SJCRH30 (cell line): Measurements from ENCODE around the gene LRIG1. TPM values are rescaled to one million over a fixed set of nuclear protein-coding genes. Genes with fewer than 3 reads are reported as not detected.

ENCODE experiments used
- DNase-seq, 2 experiments: peaks; one replicate each; pipeline ENCODE4 v3.0.0-alpha.2; 2015 to 2020
- H3K27ac ChIP-seq: fragments of 250-450 bp; sonication (Bioruptor Pico); 2 replicates; pipeline ENCODE4 v1.5.1; 2020; ENCODE audit warnings: mild to moderate bottlenecking, moderate library complexity
- H3K27me3 ChIP-seq: fragments of 250-450 bp; sonication (Bioruptor Pico); 2 replicates; pipeline ENCODE4 v1.5.1; 2020; ENCODE audit warnings: mild to moderate bottlenecking, moderate library complexity
- H3K36me3 ChIP-seq: fragments of 250-450 bp; sonication (Bioruptor Pico); 2 replicates; pipeline ENCODE4 v1.5.1; 2020; ENCODE audit warnings: mild to moderate bottlenecking, moderate library complexity
- H3K4me1 ChIP-seq: fragments of 250-450 bp; sonication (Bioruptor Pico); 2 replicates; pipeline ENCODE4 v1.5.1; 2020; ENCODE audit warnings: mild to moderate bottlenecking, moderate library complexity
- H3K4me3 ChIP-seq: fragments of 250-450 bp; sonication (Bioruptor Pico); 2 replicates; pipeline ENCODE4 v1.5.1; 2020; ENCODE audit warnings: mild to moderate bottlenecking, moderate library complexity
- H3K9me3 ChIP-seq: fragments of 250-450 bp; sonication (Bioruptor Pico); replicated peaks from 2 replicates; pipeline ENCODE4 v1.5.1; 2020; ENCODE audit warnings: mild to moderate bottlenecking, moderate library complexity
- total RNA-seq: library from RNA; depleted of rRNA; stranded (reverse); fragments of >200 nt; shearing (Covaris generic); gene quantifications from 2 replicates; pipeline ENCODE4 v1.2.3, GENCODE V29; 2014

The LRIG1 gene
- total RNA-seq, 1 experiment from 2014 or later: 16.9 TPM

DNA sequence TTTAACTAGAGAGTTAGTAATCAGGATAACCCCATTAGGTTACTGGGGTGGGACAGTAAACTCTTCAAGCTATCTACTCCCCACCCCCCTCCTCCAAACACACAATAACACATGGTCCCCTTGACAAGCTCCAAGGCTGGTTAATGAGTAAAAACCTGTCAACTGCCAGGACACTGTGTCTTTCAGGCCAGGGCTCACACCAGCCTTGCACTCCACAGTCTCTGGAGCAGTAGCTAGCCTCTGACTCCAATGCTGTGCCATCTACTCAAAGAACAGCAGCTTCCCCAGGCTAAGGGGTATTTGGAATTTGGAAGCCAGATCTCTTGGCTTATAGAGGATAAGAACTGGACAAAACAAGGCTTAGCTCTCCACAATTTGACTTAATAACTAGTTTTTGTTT is 115.8 kb downstream of the LRIG1 start:
- Histone ChIP-seq H3K36me3 (peaks cover 10% of the 10 kb centered on the region; the same call in 1 of the 2 replicates), H3K4me1 (peaks cover 12% of the 10 kb centered on the region), H3K4me3 (no peak overlapping the region), H3K27me3 (no peaks in the 10 kb centered on the region), H3K27ac (no peak overlapping the region), H3K9me3 (no peaks in the 10 kb centered on the region)
- DNase-seq: no peak

DNA sequence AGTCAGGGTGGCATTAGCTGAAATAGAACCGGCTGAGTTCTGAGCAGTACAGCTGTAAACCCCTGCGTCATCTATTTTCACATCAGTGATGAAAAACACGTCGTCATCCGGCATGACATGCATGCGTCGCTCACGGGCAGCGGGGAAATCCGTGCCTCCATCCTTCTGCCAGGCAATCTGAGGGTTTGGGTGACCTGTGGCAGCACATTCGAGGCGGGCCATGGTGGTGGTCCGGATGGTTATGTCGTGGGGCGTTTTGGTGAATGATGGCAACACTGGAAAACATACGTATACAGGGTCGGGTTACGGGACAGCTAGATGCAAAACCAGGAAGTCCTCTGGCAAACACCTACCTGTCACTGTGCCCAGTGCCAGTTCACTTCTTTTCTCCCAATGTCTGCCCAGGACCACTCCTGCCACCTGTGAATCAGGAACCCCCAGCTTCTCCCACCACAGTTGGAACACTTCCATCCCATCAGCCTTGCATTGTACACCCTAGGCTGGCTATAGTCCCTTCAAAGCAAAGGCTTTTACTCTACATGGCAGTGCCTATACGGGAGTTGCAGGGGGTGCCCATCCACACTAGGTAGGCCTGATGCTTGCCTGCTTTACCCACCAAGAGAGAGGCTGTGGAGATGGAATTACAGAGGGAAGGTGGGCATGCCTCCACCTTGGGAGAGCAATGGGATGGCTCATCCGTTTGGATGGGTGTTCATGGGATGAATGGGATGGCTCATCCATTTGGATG is 116.7 kb downstream of the LRIG1 start:
- H3K36me3 ChIP-seq: peaks cover 10% of the 10 kb centered on the region; the same call in 1 of the 2 replicates
- H3K27ac ChIP-seq: no peak overlapping the region
- no peak for DNase-seq
- H3K9me3 ChIP-seq: no peaks in the 10 kb centered on the region
- H3K4me3 ChIP-seq: no peak overlapping the region
- no peaks in the 10 kb centered on the region for H3K27me3 ChIP-seq
- peaks cover 12% of the 10 kb centered on the region for H3K4me1 ChIP-seq

DNA sequence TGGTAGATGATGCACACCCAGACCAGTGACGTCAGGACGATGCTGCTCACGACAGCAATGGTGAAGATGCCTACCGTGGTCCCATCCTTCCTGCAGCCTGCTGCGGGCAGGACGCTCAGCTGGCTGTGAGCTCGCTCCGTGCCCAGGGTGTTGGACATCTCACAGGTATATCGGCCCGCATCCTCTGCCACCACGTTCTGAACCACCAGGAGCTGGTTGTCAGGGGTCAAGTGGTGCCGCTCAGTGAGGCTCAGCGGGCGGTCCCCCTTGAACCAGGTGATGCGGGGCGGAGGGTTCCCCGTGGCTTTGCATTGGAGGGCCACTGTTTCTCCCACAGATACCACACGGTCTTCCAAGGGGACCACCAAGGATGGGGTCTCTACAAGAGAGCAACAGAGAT is 117.8 kb downstream of the LRIG1 start:
- Histone ChIP-seq H3K4me3 (no peak overlapping the region), H3K36me3 (peaks cover 10% of the 10 kb centered on the region), H3K4me1 (peaks cover 12% of the 10 kb centered on the region), H3K27me3 (no peaks in the 10 kb centered on the region), H3K9me3 (no peaks in the 10 kb centered on the region), H3K27ac (no peak overlapping the region)
- no peak for DNase-seq

DNA sequence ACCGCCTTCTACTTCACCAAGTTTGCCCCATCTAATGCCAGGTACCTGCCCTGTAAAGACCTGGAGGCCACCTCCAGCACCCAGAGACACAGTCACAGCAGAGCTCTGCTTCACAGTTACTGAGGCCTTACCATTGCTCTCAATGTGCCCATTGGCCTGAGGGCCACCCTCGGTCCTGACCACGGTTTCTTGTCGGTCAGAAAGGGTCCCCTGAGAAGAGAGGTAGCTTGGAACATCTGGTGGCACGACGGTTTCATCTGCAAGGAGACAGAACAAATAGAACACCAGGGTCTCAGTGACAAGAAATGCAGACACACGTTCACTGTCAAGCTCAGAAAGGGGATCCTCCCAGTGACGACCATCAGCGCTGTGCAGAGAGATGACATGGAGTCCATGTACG is 118.7 kb downstream of the LRIG1 start:
- H3K9me3 ChIP-seq: no peaks in the 10 kb centered on the region
- no peak for DNase-seq
- no peak overlapping the region for H3K4me3 ChIP-seq
- peaks cover 10% of the 10 kb centered on the region for H3K36me3 ChIP-seq
- H3K4me1 ChIP-seq: peaks cover 8% of the 10 kb centered on the region
- no peaks in the 10 kb centered on the region for H3K27me3 ChIP-seq
- no peak overlapping the region for H3K27ac ChIP-seq

DNA sequence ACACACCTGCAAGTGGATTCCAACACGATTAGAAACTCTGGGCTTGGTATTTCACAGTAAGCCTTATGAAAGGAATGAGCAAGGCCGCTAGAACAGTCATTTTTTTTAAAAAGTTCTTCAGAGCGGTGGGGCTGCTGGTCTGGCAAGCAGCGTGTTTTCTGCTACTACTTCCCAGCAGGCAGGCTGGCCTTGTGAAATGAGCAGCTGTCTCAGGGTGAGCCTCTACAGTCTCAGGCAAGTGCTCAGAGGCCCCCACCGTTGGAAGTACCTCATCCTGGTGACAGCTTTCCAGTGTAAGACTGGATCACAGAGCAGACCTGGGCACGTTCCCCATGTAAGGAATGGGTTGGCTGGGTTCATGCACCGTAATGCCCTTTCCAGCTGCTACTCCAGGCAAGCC is 119.2 kb downstream of the LRIG1 start:
- DNase-seq: no peak
- peaks cover 5% of the 10 kb centered on the region for H3K4me1 ChIP-seq
- no peaks in the 10 kb centered on the region for H3K9me3 ChIP-seq
- H3K4me3 ChIP-seq: no peak overlapping the region
- H3K36me3 ChIP-seq: peaks cover 10% of the 10 kb centered on the region
- H3K27ac ChIP-seq: no peak overlapping the region
- H3K27me3 ChIP-seq: no peaks in the 10 kb centered on the region

DNA sequence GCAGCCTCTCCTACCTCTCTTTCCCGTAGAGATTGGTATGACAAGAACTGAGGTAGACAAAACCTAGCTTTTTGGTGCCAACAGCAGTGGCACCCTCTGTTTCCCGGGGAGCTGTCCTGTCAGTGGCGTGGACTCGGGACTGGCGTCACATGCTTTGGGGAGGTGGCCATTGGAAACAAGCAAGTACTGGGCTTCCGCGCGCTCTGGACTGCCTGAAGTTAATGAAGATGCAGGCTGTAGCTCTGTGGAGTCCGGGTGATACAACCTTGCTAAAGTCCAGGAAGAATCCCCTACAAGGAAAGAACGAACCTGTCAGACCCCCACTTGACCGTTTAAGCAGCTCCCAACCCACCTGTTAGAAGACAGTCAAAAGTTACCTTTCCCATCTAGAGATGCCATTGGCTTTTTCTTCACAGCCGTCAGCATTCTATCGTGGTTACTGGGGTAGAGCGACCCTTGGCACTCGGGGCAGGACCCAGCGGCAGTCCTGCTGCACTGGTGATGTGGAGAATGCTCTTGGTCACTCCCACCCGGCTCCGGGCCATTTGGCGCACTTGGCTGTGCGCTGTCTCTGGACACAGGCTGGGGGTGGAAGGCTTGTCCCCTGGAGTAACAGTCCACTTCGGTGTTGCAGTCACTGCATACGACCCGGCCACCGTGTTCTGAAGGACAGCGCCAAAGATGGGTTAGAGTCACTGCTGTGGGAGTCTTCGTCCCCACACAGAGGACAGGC is 120.5 kb downstream of the LRIG1 start:
- no peak for DNase-seq
- Histone ChIP-seq H3K27me3 (no peaks in the 10 kb centered on the region), H3K27ac (no peak overlapping the region), H3K4me3 (no peak overlapping the region), H3K36me3 (peaks cover 8% of the 10 kb centered on the region), H3K4me1 (peaks cover 3% of the 10 kb centered on the region; the same call in 1 of the 2 replicates), H3K9me3 (no peaks in the 10 kb centered on the region)

DNA sequence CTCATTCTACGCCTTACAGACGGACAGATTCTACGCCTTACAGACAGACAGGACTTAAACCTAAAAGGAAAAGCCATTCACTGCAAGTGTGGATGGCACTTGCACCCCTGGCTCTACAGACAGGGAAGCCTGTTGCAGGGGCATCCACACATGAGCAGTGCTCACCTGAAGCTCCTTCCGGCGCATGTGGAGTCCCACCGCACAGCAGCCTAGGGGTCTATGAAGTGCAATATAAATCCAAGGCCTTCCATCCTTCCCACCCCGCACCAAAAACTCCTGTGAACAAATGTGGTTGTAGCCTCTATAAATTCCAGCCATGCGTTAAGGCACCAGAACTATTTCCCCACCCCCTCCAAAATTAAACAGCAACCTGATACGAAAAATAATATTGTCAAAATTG is 121.3 kb downstream of the LRIG1 start:
- Histone ChIP-seq H3K27me3 (no peaks in the 10 kb centered on the region), H3K9me3 (no peaks in the 10 kb centered on the region), H3K27ac (no peak overlapping the region), H3K4me3 (no peak overlapping the region), H3K36me3 (peaks cover 8% of the 10 kb centered on the region), H3K4me1 (peaks cover 3% of the 10 kb centered on the region; the same call in 1 of the 2 replicates)
- DNase-seq: no peak

DNA sequence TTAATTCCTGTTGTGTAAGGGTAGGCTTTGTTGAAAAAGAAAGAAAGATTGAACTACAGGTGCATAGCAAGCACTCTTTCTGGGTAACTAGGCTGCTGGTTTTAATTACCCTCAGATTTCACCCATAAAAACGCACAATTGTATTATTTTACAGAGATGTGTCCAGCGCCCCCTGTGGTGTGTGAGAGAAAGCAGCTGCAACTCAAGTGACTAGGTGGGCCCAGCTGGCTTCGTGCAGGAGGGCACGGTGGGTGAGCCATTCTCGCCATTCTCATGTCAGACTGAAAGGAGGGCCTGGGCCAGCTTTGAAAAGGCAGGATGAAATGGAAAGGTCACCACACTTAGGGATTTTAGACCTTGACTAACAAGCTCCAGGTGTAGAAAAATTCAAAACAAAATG is 122.6 kb downstream of the LRIG1 start:
- peak in 1 of 2 experiments; percentile 24 for DNase-seq
- Histone ChIP-seq H3K4me3 (no peak overlapping the region), H3K9me3 (no peaks in the 10 kb centered on the region), H3K36me3 (peaks cover 6% of the 10 kb centered on the region), H3K27me3 (no peaks in the 10 kb centered on the region), H3K27ac (no peak overlapping the region), H3K4me1 (peaks cover 3% of the 10 kb centered on the region; the same call in 1 of the 2 replicates)

DNA sequence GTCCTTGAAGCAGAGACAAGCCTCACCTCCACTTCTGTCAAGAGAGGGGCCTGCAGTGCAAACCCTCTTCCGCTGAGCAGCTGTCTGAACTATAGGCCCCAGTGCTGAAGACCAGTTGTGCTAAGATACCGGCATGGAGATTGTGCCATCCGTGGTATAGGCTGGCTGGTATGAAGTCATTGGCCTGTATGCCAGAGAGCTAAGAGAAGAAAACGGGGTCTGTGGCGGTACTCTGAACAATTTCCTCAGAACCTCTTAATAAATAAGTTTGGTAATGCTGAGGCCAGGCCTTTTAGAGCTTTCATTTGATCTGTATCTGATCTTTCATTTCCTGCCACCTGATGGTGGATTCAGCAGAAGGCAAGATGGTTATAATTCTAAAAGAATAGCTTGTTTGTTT is 123.0 kb downstream of the LRIG1 start:
- H3K9me3 ChIP-seq: no peaks in the 10 kb centered on the region
- H3K36me3 ChIP-seq: peaks cover 3% of the 10 kb centered on the region
- no peak overlapping the region for H3K4me3 ChIP-seq
- no peak overlapping the region for H3K27ac ChIP-seq
- no peak for DNase-seq
- no peaks in the 10 kb centered on the region for H3K27me3 ChIP-seq
- H3K4me1 ChIP-seq: peaks cover 3% of the 10 kb centered on the region; the same call in 1 of the 2 replicates

DNA sequence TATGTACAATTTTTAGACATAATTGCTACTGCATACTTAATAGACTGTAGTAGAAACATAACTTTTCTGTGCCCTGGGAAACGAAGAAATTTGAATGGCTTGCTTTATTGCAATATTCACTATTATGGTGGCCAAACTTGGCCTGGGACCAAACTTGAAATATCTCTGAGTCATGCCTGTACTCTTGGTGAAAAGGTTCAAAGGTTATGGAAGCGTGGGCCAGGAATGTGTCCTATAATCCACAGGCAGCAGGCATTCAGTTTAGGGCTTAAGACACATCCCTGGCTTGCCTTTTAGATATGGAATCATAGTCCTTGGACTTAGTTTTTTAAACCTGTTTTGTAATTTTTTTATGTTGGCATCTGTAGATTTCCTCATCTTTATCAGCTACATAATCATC is 124.3 kb downstream of the LRIG1 start:
- Histone ChIP-seq H3K27me3 (no peaks in the 10 kb centered on the region), H3K4me3 (no peak overlapping the region), H3K27ac (no peak overlapping the region), H3K4me1 (peaks cover 3% of the 10 kb centered on the region; the same call in 1 of the 2 replicates), H3K9me3 (no peaks in the 10 kb centered on the region), H3K36me3 (no peaks in the 10 kb centered on the region; the same call in 1 of the 2 replicates)
- DNase-seq: peak in 1 of 2 experiments; percentile 6

DNA sequence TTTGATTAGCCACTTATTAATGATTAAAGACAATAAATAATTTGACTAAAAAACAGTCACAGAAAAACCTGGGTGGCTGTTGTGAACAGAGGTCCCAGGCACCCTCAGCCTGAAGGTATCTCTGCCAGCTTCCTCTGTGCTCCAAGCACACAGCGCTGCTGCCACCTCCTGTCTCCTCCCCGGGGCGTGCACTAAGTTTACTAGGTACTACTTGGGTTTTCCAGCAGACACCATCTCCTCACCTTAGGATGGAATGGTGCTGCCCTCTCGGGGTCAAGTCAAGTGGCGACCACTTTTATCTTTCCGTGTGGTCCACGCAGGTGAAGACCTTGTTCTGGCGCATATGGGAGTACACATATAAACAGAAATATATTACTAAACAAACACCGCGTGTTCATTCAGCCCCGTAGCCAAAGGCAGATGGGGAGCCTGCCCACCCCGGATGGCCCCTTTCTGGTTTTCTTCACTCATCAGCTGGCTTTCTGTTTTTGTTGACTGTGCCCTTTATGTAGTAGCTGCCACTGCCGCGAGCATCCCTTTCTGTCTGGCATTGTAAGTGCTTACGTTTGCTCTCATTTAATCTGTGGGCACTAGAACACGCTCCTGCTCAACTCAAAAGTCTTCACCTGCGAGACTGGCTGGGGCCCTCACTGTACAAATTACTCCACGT is 128.0 kb downstream of the LRIG1 start:
- Histone ChIP-seq H3K27ac (no peak overlapping the region), H3K4me3 (no peak overlapping the region), H3K9me3 (no peaks in the 10 kb centered on the region), H3K4me1 (peaks cover 3% of the 10 kb centered on the region; the same call in 1 of the 2 replicates), H3K36me3 (no peaks in the 10 kb centered on the region), H3K27me3 (no peaks in the 10 kb centered on the region)
- DNase-seq: peak in 1 of 2 experiments; percentile 4

DNA sequence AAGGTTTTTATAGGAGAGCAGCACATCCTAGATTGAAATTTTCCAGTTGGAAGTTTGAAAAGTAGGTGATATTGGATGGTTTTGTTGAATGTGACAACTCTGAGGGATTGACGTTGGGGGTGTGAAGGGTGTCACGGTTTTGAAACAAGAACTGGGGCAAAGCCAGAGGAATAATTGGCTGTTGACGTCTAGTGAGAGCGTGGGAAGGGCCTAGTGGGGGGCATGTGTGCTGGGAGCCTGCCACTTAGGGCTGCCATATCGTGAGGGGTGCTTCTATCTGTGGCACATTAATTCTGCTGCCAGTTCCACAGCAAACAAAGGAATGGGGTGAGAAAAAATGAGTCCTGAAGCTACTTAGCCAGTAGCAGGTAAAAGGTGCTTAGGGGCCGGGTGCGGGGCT is 129.4 kb downstream of the LRIG1 start:
- Histone ChIP-seq H3K27ac (no peak overlapping the region), H3K4me1 (no peaks in the 10 kb centered on the region), H3K36me3 (no peaks in the 10 kb centered on the region), H3K27me3 (no peaks in the 10 kb centered on the region), H3K9me3 (no peaks in the 10 kb centered on the region), H3K4me3 (no peak overlapping the region)
- no peak for DNase-seq

DNA sequence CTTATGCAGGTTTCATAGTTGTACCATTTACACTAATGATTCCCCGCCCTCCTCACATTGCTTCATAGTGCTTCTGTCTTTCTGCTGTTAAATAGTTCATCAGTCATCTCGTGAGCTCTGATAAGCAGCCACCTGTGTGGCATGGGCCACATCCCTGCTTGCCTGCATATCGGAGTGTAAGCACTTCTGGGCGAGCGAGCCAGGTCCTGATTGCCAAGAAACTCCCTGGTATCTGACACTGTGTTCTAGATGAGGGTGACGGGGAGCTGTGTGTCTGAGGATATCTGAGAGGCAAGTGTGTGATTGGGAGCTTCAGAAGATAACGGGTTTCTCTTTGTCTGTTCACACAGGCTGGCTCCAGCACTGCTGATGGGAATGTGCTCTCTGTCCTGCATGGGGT is 130.6 kb downstream of the LRIG1 start:
- no peaks in the 10 kb centered on the region for H3K9me3 ChIP-seq
- H3K36me3 ChIP-seq: no peaks in the 10 kb centered on the region
- no peak for DNase-seq
- no peaks in the 10 kb centered on the region for H3K4me1 ChIP-seq
- no peaks in the 10 kb centered on the region for H3K27me3 ChIP-seq
- H3K4me3 ChIP-seq: no peak overlapping the region
- H3K27ac ChIP-seq: no peak overlapping the region

DNA sequence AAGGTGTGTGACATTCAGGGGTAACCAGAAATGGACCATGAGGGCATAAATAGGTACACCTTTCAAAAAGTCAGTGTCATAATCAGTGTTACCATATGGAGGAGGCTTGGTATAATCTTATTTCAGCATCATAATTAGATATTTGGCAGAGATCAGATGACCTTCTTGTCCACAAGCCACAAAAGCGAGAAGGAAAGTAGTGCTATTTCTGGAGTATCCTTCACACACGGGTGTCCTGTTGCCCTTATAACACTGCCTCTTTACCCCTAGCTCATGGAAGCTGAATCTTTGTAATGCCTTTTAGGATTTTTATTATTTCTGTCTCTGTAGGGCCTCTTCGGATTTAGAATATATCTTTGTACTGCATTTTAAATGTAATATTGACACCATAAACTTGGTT is 132.8 kb downstream of the LRIG1 start:
- H3K4me3 ChIP-seq: no peak overlapping the region
- no peaks in the 10 kb centered on the region for H3K27me3 ChIP-seq
- H3K27ac ChIP-seq: no peak overlapping the region
- no peaks in the 10 kb centered on the region for H3K36me3 ChIP-seq
- no peaks in the 10 kb centered on the region for H3K9me3 ChIP-seq
- peaks cover 6% of the 10 kb centered on the region; the same call in 1 of the 2 replicates for H3K4me1 ChIP-seq
- DNase-seq: no peak

DNA sequence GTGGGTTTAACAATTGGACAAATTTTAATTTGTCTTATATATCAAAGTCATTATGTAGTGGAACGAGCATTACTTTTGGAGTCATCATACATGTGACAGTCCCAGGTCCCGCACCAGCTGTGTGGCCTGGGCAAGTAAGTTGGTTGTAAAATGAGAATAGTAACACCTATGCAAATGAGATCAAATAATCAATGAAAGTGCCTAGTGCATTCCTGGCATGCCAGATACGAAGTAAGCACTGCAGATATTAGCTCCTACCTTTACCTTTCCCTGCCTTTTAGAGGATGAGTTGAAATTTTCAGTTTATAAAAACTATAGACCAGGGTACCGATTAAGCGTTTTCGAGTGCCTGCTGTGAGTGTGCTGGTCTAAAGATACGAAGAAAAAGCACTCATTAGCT is 134.1 kb downstream of the LRIG1 start:
- H3K4me1 ChIP-seq: peaks cover 15% of the 10 kb centered on the region; the same call in 1 of the 2 replicates
- H3K4me3 ChIP-seq: no peak overlapping the region
- H3K27ac ChIP-seq: no peak overlapping the region

More for the DNA sequence above, 134.1 kb downstream of the LRIG1 start:
- no peaks in the 10 kb centered on the region for H3K36me3 ChIP-seq
- H3K9me3 ChIP-seq: no peaks in the 10 kb centered on the region
- no peaks in the 10 kb centered on the region for H3K27me3 ChIP-seq
- DNase-seq: no peak
